CD8-positive, alpha-beta memory T cell (primary cell): Measurements from ENCODE around the gene CREG2. TPM values are rescaled to one million over a fixed set of nuclear protein-coding genes. Genes with fewer than 3 reads are reported as not detected.
A peak's percentile ranks its signal among the peaks of the same experiment; 100 is the strongest.

Source experiments
- CTCF ChIA-PET: fragments of 350-600 bp; sonication (Branson Sonifier 250); formaldehyde crosslinking; loops from one replicate; lab custom pipeline; 2021; ENCODE audit warnings: antibody characterized with exemption; lab: Charles Lee
- POLR2A ChIA-PET: fragments of 350-600 bp; sonication (Branson Sonifier 250); formaldehyde crosslinking; loops from one replicate; lab custom pipeline; 2021; ENCODE audit warnings: antibody characterized with exemption; lab: Charles Lee
- DNase-seq, 5 donors: peaks; one replicate each; pipeline versions ENCODE4 v3.0.0 to v3.0.0-alpha.2; 2020 to 2022; ENCODE audit warnings: mixed read lengths in 1 of 5
- H3K27ac ChIP-seq: one replicate; pipeline ENCODE4 v1.7.0; 2013; ENCODE audit warnings: low read depth, mild to moderate bottlenecking, low read length, moderate library complexity
- H3K27me3 ChIP-seq: 2 replicates; pipeline ENCODE4 v1.7.0; 2013; ENCODE audit warnings: low read length, mild to moderate bottlenecking; ENCODE audit not compliant: insufficient read depth, poor library complexity, severe bottlenecking
- H3K36me3 ChIP-seq: 2 replicates; pipeline ENCODE4 v1.7.0; 2013; ENCODE audit warnings: mild to moderate bottlenecking, low read length, moderate library complexity; ENCODE audit not compliant: insufficient read depth
- H3K4me1 ChIP-seq: 2 replicates; pipeline ENCODE4 v1.7.0; 2013; ENCODE audit warnings: mild to moderate bottlenecking, low read length, moderate library complexity; ENCODE audit not compliant: insufficient read depth
- H3K4me3 ChIP-seq: 2 replicates; pipeline ENCODE4 v1.7.0; 2013; ENCODE audit warnings: mild to moderate bottlenecking, low read length
- H3K9me3 ChIP-seq: 2 replicates; pipeline ENCODE4 v1.7.0; 2013; ENCODE audit warnings: mild to moderate bottlenecking, low read length
- H3K27ac Mint-ChIP-seq, 8 donors: one replicate each; pipeline ENCODE4 v1.8.0; 2020 to 2021; ENCODE audit warnings: mixed read lengths in 8 of 8, mild to moderate bottlenecking in 6 of 8, inconsistent platforms in 3 of 8, moderate library complexity in 3 of 8
- H3K27me3 Mint-ChIP-seq, 2 donors: one replicate each; pipeline ENCODE4 v1.8.0; 2020 to 2021; ENCODE audit warnings: mixed read lengths in 2 of 2, mild to moderate bottlenecking in 1 of 2, moderate library complexity in 1 of 2
- H3K36me3 Mint-ChIP-seq, 3 donors: one replicate each; pipeline ENCODE4 v1.8.0; 2020 to 2021; ENCODE audit warnings: mixed read lengths in 3 of 3, inconsistent platforms in 1 of 3, mild to moderate bottlenecking in 1 of 3
- H3K4me1 Mint-ChIP-seq, 3 donors: one replicate each; pipeline ENCODE4 v1.8.0; 2020 to 2021; ENCODE audit warnings: mixed read lengths in 3 of 3, inconsistent platforms in 1 of 3, mild to moderate bottlenecking in 1 of 3
- H3K4me3 Mint-ChIP-seq, 7 donors: one replicate each; pipeline ENCODE4 v1.8.0; 2020 to 2021; ENCODE audit warnings: mixed read lengths in 7 of 7, mild to moderate bottlenecking in 6 of 7, moderate library complexity in 4 of 7, inconsistent platforms in 2 of 7
- H3K9me3 Mint-ChIP-seq, 5 donors: one replicate each; pipeline ENCODE4 v1.8.0; 2020 to 2022; ENCODE audit warnings: mixed read lengths in 5 of 5, mild to moderate bottlenecking in 3 of 5, moderate library complexity in 2 of 5, inconsistent platforms in 1 of 5
- polyA plus RNA-seq: library from polyadenylated mRNA; unstranded; fragments of 300-500 nt; fragmentation: Illumina TruSeq; gene quantifications from one replicate; pipeline ENCODE4 v1.2.3, GENCODE V29; 2021
- total RNA-seq, 2 experiments: library from RNA; stranded (reverse); gene quantifications; one replicate each; pipeline ENCODE4 v1.2.3, GENCODE V29; 2021

CREG2 gene
- total and polyA plus RNA-seq, 3 experiments from 2014 or later = not detected

GRCh38 chr2:101399021-101399799 is 11.9 kb upstream of the CREG2 start:
- CTCF ChIA-PET = interaction anchor here (1.2 to 1.4 kb wide), 2 partner anchors 11 to 20 kb away, joined by 3 read pairs; no protein-coding TSS in a partner anchor
- peaks cover 29 to 70% of the 10 kb centered on the region in 2 donors for H3K27me3 Mint-ChIP-seq

DNA sequence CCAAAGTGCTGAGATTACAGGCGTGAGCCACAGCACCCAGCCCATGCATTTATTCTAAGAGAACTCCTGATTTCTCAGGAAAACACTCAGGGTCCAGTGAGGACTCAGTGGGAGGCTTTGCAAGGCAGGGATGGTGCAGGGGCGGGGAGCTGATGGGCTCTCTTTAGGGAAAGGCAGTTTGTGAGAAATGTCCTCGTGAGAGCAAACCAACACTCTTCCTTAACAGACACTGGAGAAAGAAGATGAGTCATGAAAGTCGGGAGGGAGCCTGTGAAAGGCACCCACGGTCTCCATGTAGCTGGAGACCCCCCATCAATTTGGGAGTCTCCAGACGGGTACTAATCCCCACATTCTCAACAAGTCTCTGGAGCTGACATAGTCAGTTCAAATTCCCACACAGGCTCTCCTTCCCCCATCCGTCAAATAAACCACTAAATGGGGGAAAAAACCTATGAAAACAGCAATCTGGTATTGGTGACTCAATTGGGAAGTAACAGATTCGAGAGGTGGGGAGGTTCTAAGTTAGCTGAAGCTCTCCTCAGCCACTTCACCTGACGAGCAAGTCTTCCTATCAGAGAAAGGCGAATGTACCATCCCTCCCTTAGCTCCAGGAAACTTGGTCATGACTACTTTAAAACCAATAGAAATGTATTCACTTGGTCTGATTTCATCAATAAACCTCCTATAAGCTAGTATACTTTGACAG is 11.0 kb upstream of the CREG2 start:
- no peaks in the 10 kb centered on the region for H3K4me1 ChIP-seq
- Mint-ChIP-seq H3K36me3 (peaks cover 0 to 6% (median 3%) of the 10 kb centered on the region in 3 donors), H3K4me1 (no peaks in the 10 kb centered on the region), H3K27ac (no peak overlapping the region), H3K9me3 (no peaks in the 10 kb centered on the region), H3K4me3 (no peak overlapping the region), H3K27me3 (peaks cover 29 to 69% of the 10 kb centered on the region in 2 donors)
- ChIA-PET POLR2A (interaction anchor here (0.6 kb wide), 1 partner anchor 194 kb away, joined by 3 read pairs; no protein-coding TSS in a partner anchor), CTCF (interaction anchor here (1.4 kb wide), 1 partner anchor 21 kb away, joined by 3 read pairs; no protein-coding TSS in a partner anchor)
- peaks cover 6% of the 10 kb centered on the region for H3K27me3 ChIP-seq
- no peaks in the 10 kb centered on the region for H3K9me3 ChIP-seq
- H3K36me3 ChIP-seq = no peaks in the 10 kb centered on the region
- H3K27ac ChIP-seq = no peak overlapping the region
- H3K4me3 ChIP-seq = no peak overlapping the region
- no peak for DNase-seq

More at GRCh38 chr2:101399021-101399799, 11.9 kb upstream of the CREG2 start:
- Mint-ChIP-seq H3K9me3 (no peaks in the 10 kb centered on the region), H3K4me3 (no peak overlapping the region), H3K4me1 (no peaks in the 10 kb centered on the region), H3K36me3 (peaks cover 0 to 6% (median 3%) of the 10 kb centered on the region in 3 donors), H3K27ac (no peak overlapping the region)
- Histone ChIP-seq H3K27me3 (peaks cover 6% of the 10 kb centered on the region), H3K36me3 (no peaks in the 10 kb centered on the region), H3K27ac (no peak overlapping the region), H3K9me3 (no peaks in the 10 kb centered on the region), H3K4me1 (no peaks in the 10 kb centered on the region), H3K4me3 (no peak overlapping the region)
- POLR2A ChIA-PET = interaction anchor here (0.5 kb wide), 1 partner anchor 208 kb away, joined by 5 read pairs; no protein-coding TSS in a partner anchor
- DNase-seq = no peak

GRCh38 chr2:101396316-101396717 is 9.0 kb upstream of the CREG2 start:
- Histone ChIP-seq H3K9me3 (no peaks in the 10 kb centered on the region), H3K36me3 (no peaks in the 10 kb centered on the region), H3K27ac (no peak overlapping the region), H3K27me3 (peaks cover 6% of the 10 kb centered on the region), H3K4me1 (no peaks in the 10 kb centered on the region), H3K4me3 (no peak overlapping the region)
- no peaks in the 10 kb centered on the region for H3K9me3 Mint-ChIP-seq
- DNase-seq = no peak
- H3K36me3 Mint-ChIP-seq = peaks cover 0 to 6% (median 3%) of the 10 kb centered on the region in 3 donors
- no peak overlapping the region for H3K4me3 Mint-ChIP-seq
- CTCF ChIA-PET = no interaction called here
- no peak overlapping the region for H3K27ac Mint-ChIP-seq
- POLR2A ChIA-PET = no interaction called here
- H3K4me1 Mint-ChIP-seq = no peaks in the 10 kb centered on the region
- H3K27me3 Mint-ChIP-seq = peaks cover 29 to 66% of the 10 kb centered on the region in 2 donors

- Histone ChIP-seq H3K27ac (no peak overlapping the region), H3K36me3 (no peaks in the 10 kb centered on the region), H3K9me3 (no peaks in the 10 kb centered on the region), H3K4me1 (no peaks in the 10 kb centered on the region), H3K4me3 (no peak overlapping the region), H3K27me3 (peaks cover 6% of the 10 kb centered on the region)
- Mint-ChIP-seq H3K4me1 (no peaks in the 10 kb centered on the region), H3K36me3 (peaks cover 0 to 6% (median 3%) of the 10 kb centered on the region in 3 donors), H3K4me3 (no peak overlapping the region), H3K27me3 (peaks cover 26 to 69% of the 10 kb centered on the region in 2 donors), H3K27ac (no peak overlapping the region), H3K9me3 (no peaks in the 10 kb centered on the region)
- POLR2A ChIA-PET = no interaction called here
- no peak for DNase-seq
- CTCF ChIA-PET = no interaction called here
These were observed 8.4 kb upstream of the CREG2 start for GRCh38 chr2:101395545-101396315.

GRCh38 chr2:101388232-101388631 is 929 bp upstream of the CREG2 start:
- ChIA-PET CTCF (interaction anchor here (0.8 to 4.9 kb wide), 9 partner anchors 12 to 114 kb away, joined by 3 to 21 read pairs (median 4); no protein-coding TSS in a partner anchor), POLR2A (no interaction called here)
- Histone ChIP-seq H3K4me3 (no peak overlapping the region), H3K36me3 (no peaks in the 10 kb centered on the region), H3K9me3 (no peaks in the 10 kb centered on the region), H3K4me1 (peaks cover 13% of the 10 kb centered on the region), H3K27ac (no peak overlapping the region), H3K27me3 (peaks cover 25% of the 10 kb centered on the region)
- no peaks in the 10 kb centered on the region for H3K9me3 Mint-ChIP-seq
- no peak for DNase-seq
- no peaks in the 10 kb centered on the region for H3K36me3 Mint-ChIP-seq
- H3K27ac Mint-ChIP-seq = no peak overlapping the region
- H3K27me3 Mint-ChIP-seq = peaks cover 47 to 74% of the 10 kb centered on the region in 2 donors
- peak overlapping the region in 6 of 7 donors; percentile 13 to 76 (median 40) for H3K4me3 Mint-ChIP-seq
- peaks cover 5 to 12% (median 7%) of the 10 kb centered on the region in 3 donors for H3K4me1 Mint-ChIP-seq

DNA sequence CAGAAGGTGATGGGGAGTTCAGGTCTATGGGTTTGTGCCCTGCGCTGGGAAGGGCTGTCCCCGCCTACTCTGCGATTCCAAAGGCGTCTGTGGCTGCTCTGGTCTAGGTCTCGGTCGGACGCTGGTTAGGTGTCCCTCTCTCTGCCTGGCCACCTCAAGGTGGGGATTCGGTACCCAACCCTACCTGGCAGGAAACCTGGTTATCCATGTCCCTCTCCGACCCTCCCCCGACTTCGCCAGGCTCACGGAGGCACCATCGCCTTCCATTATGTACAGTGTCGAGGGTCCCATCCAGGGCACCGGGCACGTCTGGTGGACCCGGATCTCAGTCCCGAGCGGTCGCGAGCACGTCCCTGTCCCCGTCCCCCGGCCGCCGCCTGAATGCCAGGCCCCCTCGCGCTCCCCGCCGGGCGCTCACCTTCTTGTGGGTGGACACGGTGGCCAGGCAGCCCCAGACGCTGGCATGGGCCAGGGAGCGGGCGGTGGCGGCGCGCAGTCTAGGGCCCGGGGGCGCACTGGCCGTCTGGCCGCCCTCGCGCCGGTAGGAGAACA is 628 bp downstream of the CREG2 start:
- ChIA-PET CTCF (interaction anchor here (0.7 to 4.9 kb wide), 12 partner anchors 13 to 445 kb away, joined by 3 to 21 read pairs (median 4); no protein-coding TSS in a partner anchor), POLR2A (interaction anchor here (1.2 kb wide), 1 partner anchor 78 kb away, joined by 4 read pairs; the partner anchor contains the start of gene RNF149)
- Histone ChIP-seq H3K4me3 (peak overlapping the region; percentile 26), H3K4me1 (peaks cover 13% of the 10 kb centered on the region), H3K36me3 (no peaks in the 10 kb centered on the region), H3K27me3 (peaks cover 25% of the 10 kb centered on the region), H3K27ac (no peak overlapping the region), H3K9me3 (no peaks in the 10 kb centered on the region)
- no peak for DNase-seq
- Mint-ChIP-seq H3K27me3 (peaks cover 48 to 70% of the 10 kb centered on the region in 2 donors), H3K4me3 (peak overlapping the region; percentile 20 to 77 (median 63)), H3K36me3 (peaks cover 0 to 6% (median 0%) of the 10 kb centered on the region in 3 donors), H3K9me3 (no peaks in the 10 kb centered on the region), H3K27ac (peak overlapping the region in 1 of 8 donors; percentile 72), H3K4me1 (peaks cover 5 to 12% (median 7%) of the 10 kb centered on the region in 3 donors)

DNA sequence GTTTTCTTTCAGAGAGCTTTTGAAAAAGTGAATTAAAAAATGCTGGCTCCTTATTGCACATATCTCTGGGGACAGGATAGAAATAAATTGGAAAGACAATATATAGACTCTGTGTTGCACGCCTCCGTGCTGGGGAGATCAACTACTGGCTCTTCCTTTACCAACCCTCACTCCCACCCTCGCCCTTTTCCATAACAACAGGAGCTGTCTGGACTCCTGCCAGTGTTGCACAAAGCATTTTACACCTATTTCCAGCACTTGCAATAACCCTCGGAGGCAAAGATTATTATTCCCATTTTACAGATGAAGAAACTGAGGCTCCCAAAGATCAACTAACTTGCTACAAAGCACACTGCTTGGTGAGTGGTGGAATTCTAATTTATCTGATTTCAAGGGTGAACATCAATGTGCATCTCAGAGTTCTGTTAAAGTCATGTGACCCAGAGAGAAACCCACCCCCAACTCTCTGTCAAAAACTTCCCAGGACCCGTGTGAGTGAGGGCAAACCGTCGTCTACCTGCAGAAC is 4.2 kb downstream of the CREG2 start:
- DNase-seq = no peak
- no peak overlapping the region for H3K4me3 ChIP-seq
- Mint-ChIP-seq H3K4me1 (peaks cover 5 to 12% (median 7%) of the 10 kb centered on the region in 3 donors), H3K9me3 (no peaks in the 10 kb centered on the region), H3K36me3 (peaks cover 0 to 6% (median 0%) of the 10 kb centered on the region in 3 donors), H3K27ac (no peak overlapping the region), H3K4me3 (no peak overlapping the region), H3K27me3 (peaks cover 31 to 41% of the 10 kb centered on the region in 2 donors)
- peaks cover 13% of the 10 kb centered on the region for H3K4me1 ChIP-seq
- no peaks in the 10 kb centered on the region for H3K9me3 ChIP-seq
- POLR2A ChIA-PET = no interaction called here
- H3K36me3 ChIP-seq = no peaks in the 10 kb centered on the region
- CTCF ChIA-PET = no interaction called here
- no peak overlapping the region for H3K27ac ChIP-seq
- H3K27me3 ChIP-seq = peaks cover 21% of the 10 kb centered on the region
